Neural progenitor cell (in vitro differentiated cells): ENCODE data around the gene GABRR1. TPM values are rescaled to one million over a fixed set of nuclear protein-coding genes. Genes with fewer than 3 reads are reported as not detected.

Source experiments
- DNase-seq: peaks from one replicate; pipeline ENCODE4 v3.0.0-alpha.2; 2016; ENCODE audit warnings: low spot score
- H2AFZ ChIP-seq: fragments of 200-600 bp; sonication (generic); replicated peaks from 2 replicates; pipeline ENCODE4 v1.6.1; 2016; ENCODE audit warnings: antibody characterized with exemption
- H3F3A ChIP-seq: fragments of 200-600 bp; sonication (generic); 2 replicates; pipeline ENCODE4 v1.6.1; 2016; ENCODE audit warnings: antibody characterized with exemption, low read depth
- H3K27ac ChIP-seq: fragments of 200-600 bp; sonication (generic); 2 replicates; pipeline ENCODE4 v1.5.1; 2016; ENCODE audit warnings: mild to moderate bottlenecking
- H3K27me3 ChIP-seq: fragments of 200-600 bp; sonication (generic); 2 replicates; pipeline ENCODE4 v1.6.1; 2016; ENCODE audit warnings: mild to moderate bottlenecking, moderate library complexity
- H3K36me3 ChIP-seq: fragments of 200-600 bp; sonication (generic); 2 replicates; pipeline ENCODE4 v1.5.1; 2016
- H3K4me1 ChIP-seq: fragments of 200-600 bp; sonication (generic); 2 replicates; pipeline ENCODE4 v1.6.1; 2016; ENCODE audit warnings: mixed run types
- H3K4me2 ChIP-seq: fragments of 200-600 bp; sonication (generic); 2 replicates; pipeline ENCODE4 v1.6.1; 2016
- H3K4me3 ChIP-seq: fragments of 200-600 bp; sonication (generic); 2 replicates; pipeline ENCODE4 v1.5.1; 2016
- H3K79me2 ChIP-seq: fragments of 200-600 bp; sonication (generic); 2 replicates; pipeline ENCODE4 v1.6.1; 2016; ENCODE audit warnings: low read depth
- H3K9ac ChIP-seq: fragments of 200-600 bp; sonication (generic); 2 replicates; pipeline ENCODE4 v1.6.1; 2016
- H3K9me3 ChIP-seq: fragments of 200-600 bp; sonication (generic); 2 replicates; pipeline ENCODE4 v1.5.1; 2016; ENCODE audit warnings: low read depth
- H4K20me1 ChIP-seq: fragments of 200-600 bp; sonication (generic); 2 replicates; pipeline ENCODE4 v1.6.1; 2016; ENCODE audit warnings: low read depth
- H3K27ac Mint-ChIP-seq: 3 replicates; pipeline ENCODE4 v1.8.0; 2021; ENCODE audit warnings: mixed read lengths
- H3K27me3 Mint-ChIP-seq: 2 replicates; pipeline ENCODE4 v1.8.0; 2022; ENCODE audit warnings: low read depth, mild to moderate bottlenecking, inconsistent platforms, moderate library complexity, mixed read lengths; ENCODE audit not compliant: insufficient read depth
- H3K36me3 Mint-ChIP-seq: 3 replicates; pipeline ENCODE4 v1.8.0; 2021; ENCODE audit warnings: mixed read lengths
- H3K4me1 Mint-ChIP-seq: 3 replicates; pipeline ENCODE4 v1.8.0; 2021; ENCODE audit warnings: mixed read lengths
- H3K4me3 Mint-ChIP-seq: 3 replicates; pipeline ENCODE4 v1.8.0; 2021; ENCODE audit warnings: mild to moderate bottlenecking, moderate library complexity, mixed read lengths
- H3K9me3 Mint-ChIP-seq: 3 replicates; pipeline ENCODE4 v1.8.0; 2020; ENCODE audit warnings: mixed read lengths
- EZH2 ChIP-seq: fragments of 200-600 bp; sonication (generic); IDR thresholded peaks from 2 replicates; pipeline ENCODE4 v1.6.1; 2017; ENCODE audit warnings: antibody characterized with exemption, mild to moderate bottlenecking, moderate library complexity
- EZH2phosphoT487 ChIP-seq: fragments of 200-600 bp; sonication (generic); IDR thresholded peaks from 2 replicates; pipeline ENCODE4 v1.6.1; 2017; ENCODE audit warnings: antibody characterized with exemption
- total RNA-seq: library from RNA; depleted of rRNA; stranded (reverse); fragments of >200 nt; gene quantifications from 2 replicates; pipeline ENCODE4 v1.2.3, GENCODE V29; 2015; ENCODE audit warnings: low replicate concordance
- TF ChIP-seq, protein P1 (sequence below): fragments of 200-600 bp; sonication (generic); IDR thresholded peaks from 2 replicates; pipeline ENCODE4 v1.5.1; 2017; ENCODE audit warnings: antibody characterized with exemption, mild to moderate bottlenecking

The GABRR1 gene
- total RNA-seq, 1 donor from 2014 or later = not detected

DNA sequence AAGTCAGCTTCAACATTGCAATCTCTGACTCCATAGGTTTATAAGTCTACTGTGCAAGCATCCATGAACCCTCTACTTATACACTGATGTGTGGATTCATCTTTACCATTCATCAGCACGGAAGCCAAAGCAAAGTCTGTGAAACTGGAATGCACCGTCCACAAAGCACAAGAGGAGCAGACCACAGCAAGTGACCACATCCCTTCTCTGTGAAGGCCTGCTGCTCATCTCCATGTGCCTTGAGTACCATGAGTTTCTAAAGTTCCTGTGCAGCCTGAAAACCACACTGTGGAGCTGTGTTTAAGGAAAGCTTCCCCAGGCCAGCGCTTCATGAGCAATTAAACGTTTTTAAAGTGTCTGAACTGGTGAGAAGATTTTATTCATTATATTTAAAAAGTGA is 20.0 kb downstream of the GABRR1 start:
- Histone ChIP-seq H3F3A (no peaks in the 10 kb centered on the region), H3K9ac (no peak overlapping the region), H3K79me2 (no peaks in the 10 kb centered on the region), H3K4me3 (no peak overlapping the region), H3K4me1 (no peaks in the 10 kb centered on the region), H3K27me3 (no peaks in the 10 kb centered on the region), H4K20me1 (no peaks in the 10 kb centered on the region), H3K9me3 (no peaks in the 10 kb centered on the region), H3K27ac (no peak overlapping the region), H3K36me3 (no peaks in the 10 kb centered on the region), H2AFZ (no peak overlapping the region), H3K4me2 (no peak overlapping the region)
- no peak overlapping the region for H3K27ac Mint-ChIP-seq
- H3K4me3 Mint-ChIP-seq = no peak overlapping the region
- H3K9me3 Mint-ChIP-seq = peaks cover 29% of the 10 kb centered on the region
- H3K27me3 Mint-ChIP-seq = peaks cover 6% of the 10 kb centered on the region
- TF ChIP-seq EZH2 (no peak), EZH2phosphoT487 (no peak)
- TF ChIP-seq, protein P1, sequence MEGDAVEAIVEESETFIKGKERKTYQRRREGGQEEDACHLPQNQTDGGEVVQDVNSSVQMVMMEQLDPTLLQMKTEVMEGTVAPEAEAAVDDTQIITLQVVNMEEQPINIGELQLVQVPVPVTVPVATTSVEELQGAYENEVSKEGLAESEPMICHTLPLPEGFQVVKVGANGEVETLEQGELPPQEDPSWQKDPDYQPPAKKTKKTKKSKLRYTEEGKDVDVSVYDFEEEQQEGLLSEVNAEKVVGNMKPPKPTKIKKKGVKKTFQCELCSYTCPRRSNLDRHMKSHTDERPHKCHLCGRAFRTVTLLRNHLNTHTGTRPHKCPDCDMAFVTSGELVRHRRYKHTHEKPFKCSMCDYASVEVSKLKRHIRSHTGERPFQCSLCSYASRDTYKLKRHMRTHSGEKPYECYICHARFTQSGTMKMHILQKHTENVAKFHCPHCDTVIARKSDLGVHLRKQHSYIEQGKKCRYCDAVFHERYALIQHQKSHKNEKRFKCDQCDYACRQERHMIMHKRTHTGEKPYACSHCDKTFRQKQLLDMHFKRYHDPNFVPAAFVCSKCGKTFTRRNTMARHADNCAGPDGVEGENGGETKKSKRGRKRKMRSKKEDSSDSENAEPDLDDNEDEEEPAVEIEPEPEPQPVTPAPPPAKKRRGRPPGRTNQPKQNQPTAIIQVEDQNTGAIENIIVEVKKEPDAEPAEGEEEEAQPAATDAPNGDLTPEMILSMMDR = no peak
- no peak for DNase-seq
- peaks cover 2% of the 10 kb centered on the region for H3K36me3 Mint-ChIP-seq
- H3K4me1 Mint-ChIP-seq = peaks cover 3% of the 10 kb centered on the region

DNA sequence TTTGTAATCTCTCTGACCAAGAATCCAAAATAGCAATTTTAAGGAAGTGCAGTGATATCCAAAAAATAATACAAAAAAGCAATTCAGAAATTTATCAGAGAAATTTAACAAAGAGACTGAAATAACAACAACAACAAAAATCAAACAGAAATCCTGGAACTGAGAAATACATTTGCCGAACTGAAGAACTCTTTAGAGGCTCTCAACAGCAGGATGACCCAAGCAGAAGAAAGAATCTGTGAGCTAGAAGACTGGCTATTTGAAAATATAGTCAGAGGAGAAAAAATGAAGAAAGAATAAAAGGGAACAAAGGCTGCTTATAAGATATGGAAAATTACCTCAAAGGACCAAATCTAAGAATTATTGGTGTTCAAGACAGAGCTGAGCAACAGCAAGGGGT is 22.6 kb downstream of the GABRR1 start:
- Histone ChIP-seq H3K27ac (no peak overlapping the region), H3K79me2 (no peaks in the 10 kb centered on the region), H3K9ac (no peak overlapping the region), H4K20me1 (no peaks in the 10 kb centered on the region), H3F3A (no peaks in the 10 kb centered on the region), H3K9me3 (no peaks in the 10 kb centered on the region), H3K36me3 (no peaks in the 10 kb centered on the region), H3K4me2 (no peak overlapping the region), H3K4me1 (peaks cover 14% of the 10 kb centered on the region), H3K4me3 (no peak overlapping the region), H2AFZ (no peak overlapping the region), H3K27me3 (no peaks in the 10 kb centered on the region)
- no peak overlapping the region for H3K27ac Mint-ChIP-seq
- no peak overlapping the region for H3K4me3 Mint-ChIP-seq
- no peak for DNase-seq
- H3K27me3 Mint-ChIP-seq = peaks cover 1% of the 10 kb centered on the region
- H3K4me1 Mint-ChIP-seq = peaks cover 21% of the 10 kb centered on the region
- H3K36me3 Mint-ChIP-seq = peaks cover 2% of the 10 kb centered on the region
- H3K9me3 Mint-ChIP-seq = peaks cover 29% of the 10 kb centered on the region
- TF ChIP-seq, protein P1 = no peak
- no peak for TF ChIP-seq EZH2phosphoT487

DNA sequence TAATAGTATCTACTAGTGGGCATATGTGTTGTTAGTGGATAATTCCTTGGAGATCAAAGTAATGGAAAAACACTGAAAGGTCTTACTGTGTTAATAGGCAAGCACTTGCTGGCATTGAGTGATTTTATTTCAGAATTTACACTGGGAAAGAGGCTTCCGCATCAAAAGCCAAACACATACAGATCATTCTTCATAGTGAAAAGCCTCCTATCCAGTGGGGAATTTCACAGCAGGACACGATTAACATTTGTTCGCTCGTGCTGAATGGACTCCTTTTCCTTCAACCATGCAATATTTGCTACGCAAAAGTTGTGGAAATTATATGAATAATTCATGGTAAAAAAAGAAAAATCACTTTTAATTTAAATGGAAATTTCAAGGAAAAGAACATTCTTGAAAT is 26.4 kb downstream of the GABRR1 start:
- Histone ChIP-seq H3K9me3 (no peaks in the 10 kb centered on the region), H3K9ac (no peak overlapping the region), H3K27me3 (no peaks in the 10 kb centered on the region), H3K27ac (no peak overlapping the region), H3K4me1 (peaks cover 14% of the 10 kb centered on the region), H2AFZ (no peak overlapping the region), H3K79me2 (no peaks in the 10 kb centered on the region), H3K4me2 (no peak overlapping the region), H3F3A (no peaks in the 10 kb centered on the region), H3K4me3 (no peak overlapping the region), H4K20me1 (no peaks in the 10 kb centered on the region), H3K36me3 (no peaks in the 10 kb centered on the region)
- no peak overlapping the region for H3K4me3 Mint-ChIP-seq
- peaks cover 2% of the 10 kb centered on the region for H3K36me3 Mint-ChIP-seq
- peak; percentile 53 for DNase-seq
- H3K27me3 Mint-ChIP-seq = no peaks in the 10 kb centered on the region
- H3K27ac Mint-ChIP-seq = peak overlapping the region; percentile 1
- H3K9me3 Mint-ChIP-seq = peaks cover 23% of the 10 kb centered on the region
- TF ChIP-seq EZH2 (no peak), EZH2phosphoT487 (no peak)
- TF ChIP-seq, protein P1 = no peak
- H3K4me1 Mint-ChIP-seq = peaks cover 21% of the 10 kb centered on the region

DNA sequence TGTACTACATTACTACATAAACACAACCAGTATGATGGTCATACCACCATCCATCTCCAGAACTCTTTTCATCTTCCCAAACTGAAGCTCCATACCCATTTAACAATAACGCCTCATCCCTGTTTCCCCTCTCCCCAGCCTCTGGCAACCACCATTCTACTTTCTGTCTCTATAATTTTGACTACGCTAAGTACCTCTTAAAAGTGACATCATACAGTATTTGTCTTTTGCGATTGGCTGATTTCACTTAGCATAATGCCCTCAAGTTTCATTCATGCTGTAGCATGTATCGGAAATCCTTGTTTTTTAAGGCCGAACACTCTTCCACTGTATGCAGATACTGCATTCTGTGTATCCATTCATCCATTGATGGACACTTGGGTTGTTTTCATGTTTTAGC is 29.7 kb downstream of the GABRR1 start:
- no peaks in the 10 kb centered on the region for H3K36me3 Mint-ChIP-seq
- H3K4me3 Mint-ChIP-seq = no peak overlapping the region
- peaks cover 24% of the 10 kb centered on the region for H3K4me1 Mint-ChIP-seq
- no peaks in the 10 kb centered on the region for H3F3A ChIP-seq
- H2AFZ ChIP-seq = no peak overlapping the region
- no peaks in the 10 kb centered on the region for H3K27me3 ChIP-seq
- no peak for DNase-seq
- H4K20me1 ChIP-seq = no peaks in the 10 kb centered on the region
- no peak overlapping the region for H3K27ac Mint-ChIP-seq
- no peak overlapping the region for H3K9ac ChIP-seq
- H3K9me3 ChIP-seq = no peaks in the 10 kb centered on the region
- no peaks in the 10 kb centered on the region for H3K9me3 Mint-ChIP-seq
- H3K27ac ChIP-seq = no peak overlapping the region
- no peaks in the 10 kb centered on the region for H3K79me2 ChIP-seq
- peaks cover 4% of the 10 kb centered on the region for H3K27me3 Mint-ChIP-seq
- H3K4me1 ChIP-seq = peaks cover 14% of the 10 kb centered on the region
- H3K4me3 ChIP-seq = no peak overlapping the region
- TF ChIP-seq EZH2phosphoT487 (no peak), EZH2 (no peak)
- TF ChIP-seq, protein P1 = no peak
- no peak overlapping the region for H3K4me2 ChIP-seq
- no peaks in the 10 kb centered on the region for H3K36me3 ChIP-seq
